SK-N-SH (cell line): Measurements from ENCODE around the gene AOAH. TPM values are rescaled to one million over a fixed set of nuclear protein-coding genes. Genes with fewer than 3 reads are reported as not detected.
A peak's percentile ranks its signal among the peaks of the same experiment; 100 is the strongest.

ENCODE experiments used
- CTCF ChIA-PET: fragments of 300-600, 350-600 bp; formaldehyde crosslinking; extraction: SDS; loops from one replicate; lab custom pipeline; 2021; lab: Yijun Ruan, JAX
- POLR2A ChIA-PET: fragments of 350-600 bp; sonication (Branson Sonifier 250); formaldehyde crosslinking; extraction: SDS; loops from one replicate; lab custom pipeline; 2020; ENCODE audit warnings: antibody characterized with exemption, inconsistent platforms; lab: Yijun Ruan, JAX
- DNase-seq: peaks from one replicate; pipeline ENCODE4 v3.0.0; 2012
- H2AFZ ChIP-seq: fragments of 200-600 bp; sonication (generic); 2 replicates; pipeline ENCODE4 v1.8.1; 2016; ENCODE audit warnings: antibody characterized with exemption, mild to moderate bottlenecking, low read depth
- H3F3A ChIP-seq: fragments of 200-600 bp; sonication (generic); replicated peaks from 2 replicates; pipeline ENCODE3; 2016; ENCODE audit warnings: antibody characterized with exemption, mild to moderate bottlenecking; ENCODE audit not compliant: insufficient read depth
- H3K27ac ChIP-seq, 2 experiments: fragments of 200-500 bp in 1 of 2; fragments of 200-600 bp in 1 of 2; sonication (Bioruptor generic) in 1 of 2; sonication (generic), shearing (Covaris generic) in 1 of 2; 2 replicates each; pipeline versions ENCODE4 v1.5.1 to v1.6.1; 2014 to 2016; ENCODE audit warnings: low read depth in 2 of 2, inconsistent platforms in 1 of 2, low read length in 1 of 2, mild to moderate bottlenecking in 1 of 2, mixed read lengths in 1 of 2
- H3K27me3 ChIP-seq: fragments of 200-600 bp; sonication (generic), shearing (Covaris generic); 2 replicates; pipeline ENCODE4 v1.6.1; 2016; ENCODE audit warnings: mixed run types; ENCODE audit not compliant: insufficient read depth
- H3K36me3 ChIP-seq, 2 experiments: fragments of 200-500 bp in 1 of 2; fragments of 200-600 bp in 1 of 2; sonication (Bioruptor generic) in 1 of 2; sonication (generic) in 1 of 2; replicated peaks in 1 of 2; 2 replicates each; pipeline versions ENCODE3 to v1.5.1; 2014 to 2016; ENCODE audit warnings: low read length in 1 of 2, mild to moderate bottlenecking in 1 of 2; ENCODE audit not compliant: insufficient read depth in 2 of 2, control insufficient read depth in 1 of 2
- H3K4me1 ChIP-seq, 2 experiments: fragments of 200-500 bp in 1 of 2; fragments of 200-600 bp in 1 of 2; sonication (Bioruptor generic) in 1 of 2; sonication (generic), shearing (Covaris generic) in 1 of 2; 2 replicates each; pipeline versions ENCODE4 v1.5.1 to v1.6.1; 2014 to 2016; ENCODE audit warnings: low read depth in 1 of 2, low read length in 1 of 2, mixed run types in 1 of 2; ENCODE audit not compliant: insufficient read depth in 2 of 2, control insufficient read depth in 1 of 2
- H3K4me2 ChIP-seq: fragments of 200-600 bp; sonication (generic), shearing (Covaris generic); 2 replicates; pipeline ENCODE4 v1.6.1; 2017; ENCODE audit warnings: mixed run types
- H3K4me3 ChIP-seq, 2 experiments: fragments of 200-500 bp in 1 of 2; fragments of 200-600 bp in 1 of 2; sonication (Bioruptor generic) in 1 of 2; sonication (generic), shearing (Covaris generic) in 1 of 2; 2 replicates each; pipeline versions ENCODE4 v1.5.1 to v1.8.1; 2014 to 2016; ENCODE audit warnings: low read depth in 2 of 2, inconsistent platforms in 1 of 2, low read length in 1 of 2, mild to moderate bottlenecking in 1 of 2, mixed read lengths in 1 of 2, moderate library complexity in 1 of 2
- H3K79me2 ChIP-seq: fragments of 200-600 bp; sonication (generic); 2 replicates; pipeline ENCODE4 v1.8.1; 2017; ENCODE audit warnings: mild to moderate bottlenecking; ENCODE audit not compliant: insufficient read depth
- H3K9ac ChIP-seq: fragments of 200-600 bp; sonication (generic); 2 replicates; pipeline ENCODE4 v1.6.1; 2017; ENCODE audit warnings: mixed run types
- H3K9me2 ChIP-seq: fragments of 200-600 bp; sonication (generic); 2 replicates; pipeline ENCODE4 v1.6.1; 2017; ENCODE audit warnings: mixed run types
- H3K9me3 ChIP-seq: fragments of 200-600 bp; sonication (generic); 2 replicates; pipeline ENCODE4 v1.6.1; 2017; ENCODE audit warnings: mixed run types, mild to moderate bottlenecking, moderate library complexity
- H4K20me1 ChIP-seq: fragments of 200-600 bp; sonication (generic); 2 replicates; pipeline ENCODE4 v1.6.1; 2017; ENCODE audit warnings: mild to moderate bottlenecking, mixed run types; ENCODE audit not compliant: insufficient read depth
- CTCF ChIP-seq: fragments of 200-600 bp; sonication (generic); IDR thresholded peaks from 2 replicates; pipeline ENCODE4 v1.6.1; 2017; ENCODE audit warnings: antibody characterized with exemption, mild to moderate bottlenecking, moderate library complexity
- EP300 ChIP-seq, 2 experiments: IDR thresholded peaks; 2 replicates each; pipeline versions ENCODE4 v1.4.0 to v1.6.1; 2012; ENCODE audit warnings: borderline replicate concordance in 1 of 2, low read depth in 1 of 2, low read length in 1 of 2
- FOSL2 ChIP-seq: IDR thresholded peaks from 2 replicates; pipeline ENCODE4 v1.4.0; 2012; ENCODE audit warnings: low read depth, mild to moderate bottlenecking, moderate library complexity, borderline replicate concordance
- GABPA ChIP-seq: IDR thresholded peaks from 2 replicates; pipeline ENCODE4 v1.4.0; 2012; ENCODE audit warnings: low read depth, mild to moderate bottlenecking
- GATA2 ChIP-seq: sonication (generic); formaldehyde crosslinking; IDR thresholded peaks from 2 replicates; pipeline ENCODE4 v1.5.0; 2020; ENCODE audit warnings: mild to moderate bottlenecking, missing genetic modification reagents
- MAX ChIP-seq: IDR thresholded peaks from 2 replicates; pipeline ENCODE4 v1.4.0; 2012; ENCODE audit warnings: low read depth
- MXI1 ChIP-seq: IDR thresholded peaks from 2 replicates; pipeline ENCODE4 v1.6.1; 2012; ENCODE audit warnings: mild to moderate bottlenecking, low read depth, low read length, improper control_type of control experiment
- PBX3 ChIP-seq: IDR thresholded peaks from 2 replicates; pipeline ENCODE4; 2012
- POLR2AphosphoS5 ChIP-seq: IDR thresholded peaks from 2 replicates; pipeline ENCODE4 v1.6.1; 2012; ENCODE audit warnings: low read depth, low read length
- RCOR1 ChIP-seq: fragments of 150-350 bp; IDR thresholded peaks from 2 replicates; pipeline ENCODE4 v1.6.1; 2017; ENCODE audit warnings: antibody characterized with exemption, low read length
- RFX5 ChIP-seq: IDR thresholded peaks from 2 replicates; pipeline ENCODE4 v1.6.1; 2012; ENCODE audit warnings: mild to moderate bottlenecking, improper control_type of control experiment, low read length
- RXRA ChIP-seq: IDR thresholded peaks from 2 replicates; pipeline ENCODE4 v1.4.0; 2012; ENCODE audit warnings: low read depth, mild to moderate bottlenecking, borderline replicate concordance
- SIN3A ChIP-seq: IDR thresholded peaks from 2 replicates; pipeline ENCODE4 v1.6.1; 2012; ENCODE audit warnings: low read depth, mild to moderate bottlenecking, low read length, moderate library complexity, borderline replicate concordance
- TEAD4 ChIP-seq: IDR thresholded peaks from 2 replicates; pipeline ENCODE4 v1.4.0; 2012; ENCODE audit warnings: mild to moderate bottlenecking, borderline replicate concordance; ENCODE audit not compliant: insufficient read depth
- USF1 ChIP-seq: IDR thresholded peaks from 2 replicates; pipeline ENCODE4 v1.4.0; 2012; ENCODE audit warnings: low read depth, borderline replicate concordance
- USF2 ChIP-seq: fragments of 150-350 bp; IDR thresholded peaks from 2 replicates; pipeline ENCODE4 v1.6.1; 2017; ENCODE audit warnings: antibody characterized with exemption, low read length, low read depth, borderline replicate concordance
- ZBTB33 ChIP-seq: IDR thresholded peaks from 2 replicates; pipeline ENCODE4 v1.4.0; 2012; ENCODE audit warnings: low read depth, borderline replicate concordance
- WGBS: methylation state at CpG from one replicate; pipeline ENCODE4 v1.1.6; 2017; ENCODE audit warnings: low lambda C conversion rate; 5-methylcytosine and 5-hydroxymethylcytosine counted together
- polyA plus RNA-seq, 3 experiments: library from polyadenylated mRNA; depleted of rRNA; stranded (reverse); fragments of >200 nt; gene quantifications; 2 replicates each; pipeline ENCODE4 v1.2.3, GENCODE V29; 2012

The AOAH gene
- polyA plus RNA-seq, 1 of the 3 experiments (the other 2 are of a cell fraction) = not detected

GRCh38 chr7:36515847-36516246 lies 208.4 kb downstream of the AOAH start:
- H3F3A ChIP-seq = no peaks in the 10 kb centered on the region
- POLR2A ChIA-PET = no interaction called here
- no peak for DNase-seq
- H3K27ac ChIP-seq = no peak overlapping the region
- peaks cover 0 to 12% of the 10 kb centered on the region in 2 experiments; a peak in 1 of 4 replicates for H3K4me1 ChIP-seq
- H3K36me3 ChIP-seq = no peaks in the 10 kb centered on the region
- no peak overlapping the region for H3K4me3 ChIP-seq
- H3K9me2 ChIP-seq = no peaks in the 10 kb centered on the region
- H3K4me2 ChIP-seq = no peak overlapping the region
- CTCF ChIA-PET = no interaction called here
- H3K9me3 ChIP-seq = no peaks in the 10 kb centered on the region
- no peaks in the 10 kb centered on the region for H3K27me3 ChIP-seq
- H4K20me1 ChIP-seq = no peaks in the 10 kb centered on the region
- no peak overlapping the region for H2AFZ ChIP-seq
- TF ChIP-seq TEAD4 (no peak), RFX5 (no peak), USF1 (no peak), PBX3 (no peak), GABPA (no peak), EP300 (IDR thresholded peaks at IDR 0.05; ENCODE audit: borderline replicate concordance in 1 of 2, low read depth in 1 of 2, low read length in 1 of 2) (no peak), USF2 (no peak), GATA2 (CRISPR knock-in tag) (no peak), POLR2AphosphoS5 (no peak), RXRA (no peak)
- H3K9ac ChIP-seq = no peak overlapping the region
- WGBS = 79% methylated on average over 3 of the region's 3 CpGs
- no peaks in the 10 kb centered on the region for H3K79me2 ChIP-seq

GRCh38 chr7:36514289-36515243 lies 209.7 kb downstream of the AOAH start:
- H3K27ac ChIP-seq = peak overlapping the region in 1 of 2 experiments; percentile 3; a peak in 2 of 4 replicates
- 82% methylated on average over 10 of the region's 10 CpGs for WGBS
- no peaks in the 10 kb centered on the region for H3K36me3 ChIP-seq
- no peaks in the 10 kb centered on the region for H3K9me3 ChIP-seq
- no peak overlapping the region for H3K9ac ChIP-seq
- no peak overlapping the region for H2AFZ ChIP-seq
- H4K20me1 ChIP-seq = no peaks in the 10 kb centered on the region
- H3K4me3 ChIP-seq = no peak overlapping the region
- POLR2A ChIA-PET = interaction anchor here (0.7 kb wide), 1 partner anchor 39 kb away, joined by 3 read pairs; no protein-coding TSS in a partner anchor
- no peak overlapping the region for H3K4me2 ChIP-seq
- DNase-seq = peak; percentile 66
- CTCF ChIA-PET = interaction anchor here (0.7 to 2.9 kb wide), 7 partner anchors 13 to 682 kb away, joined by 3 to 10 read pairs (median 4); no protein-coding TSS in a partner anchor
- no peaks in the 10 kb centered on the region for H3F3A ChIP-seq
- no peaks in the 10 kb centered on the region for H3K27me3 ChIP-seq
- no peaks in the 10 kb centered on the region for H3K79me2 ChIP-seq
- H3K9me2 ChIP-seq = no peaks in the 10 kb centered on the region
- H3K4me1 ChIP-seq = peaks cover 0 to 12% of the 10 kb centered on the region in 2 experiments; a peak in 1 of 4 replicates
- TF ChIP-seq CTCF (no peak), RCOR1 (no peak; the same call in 1 of the 2 replicates), FOSL2 (no peak), MAX (no peak), USF1 (no peak), SIN3A (no peak), MXI1 (peak; percentile 43; the same call in 1 of the 2 replicates), ZBTB33 (no peak)
